NCI-H1092 (cell line): ENCODE data around the gene CYSLTR2.

ENCODE experiments used
- DNase-seq: peaks from one replicate; lab custom pipeline; 2025; lab: John Stamatoyannopoulos, UW

CYSLTR2 gene

GRCh38 chr13:48653472-48653939 lies at the start of gene CYSLTR2:
TSS of gene CYSLTR2 (plus strand) at chr13:48653929. CDS start at chr13:48706818, 52,889 bp downstream.
- no peak for DNase-seq

- DNase-seq, result no peak
Observed at GRCh38 chr13:48615049-48615448, 38.7 kb upstream of the CYSLTR2 start.

GRCh38 chr13:48618937-48619336 lies 34.8 kb upstream of the CYSLTR2 start:
- no peak for DNase-seq

- DNase-seq, result no peak
Observed at GRCh38 chr13:48621056-48621455, 32.7 kb upstream of the CYSLTR2 start.

- DNase-seq, result no peak
Observed at GRCh38 chr13:48624016-48624415, 29.7 kb upstream of the CYSLTR2 start.

- DNase-seq, result no peak
Observed at GRCh38 chr13:48624858-48625257, 28.9 kb upstream of the CYSLTR2 start.

- no peak for DNase-seq
Observed at GRCh38 chr13:48625413-48626076, 28.2 kb upstream of the CYSLTR2 start.

GRCh38 chr13:48626077-48626449 lies 27.7 kb upstream of the CYSLTR2 start:
- DNase-seq, result no peak

- no peak for DNase-seq
Observed at GRCh38 chr13:48626726-48627451, 26.8 kb upstream of the CYSLTR2 start.

GRCh38 chr13:48629277-48629676 lies 24.5 kb upstream of the CYSLTR2 start:
- no peak for DNase-seq

GRCh38 chr13:48630291-48630690 lies 23.4 kb upstream of the CYSLTR2 start:
- no peak for DNase-seq

GRCh38 chr13:48630773-48631172 lies 23.0 kb upstream of the CYSLTR2 start:
- no peak for DNase-seq

- no peak for DNase-seq
Observed at GRCh38 chr13:48631441-48631840, 22.3 kb upstream of the CYSLTR2 start.

- DNase-seq, result no peak
Observed at GRCh38 chr13:48633700-48634099, 20.0 kb upstream of the CYSLTR2 start.

- DNase-seq, result no peak
Observed at GRCh38 chr13:48634636-48635035, 19.1 kb upstream of the CYSLTR2 start.

- DNase-seq, result no peak
Observed at GRCh38 chr13:48635478-48635877, 18.3 kb upstream of the CYSLTR2 start.

- no peak for DNase-seq
Observed at GRCh38 chr13:48636550-48636949, 17.2 kb upstream of the CYSLTR2 start.

GRCh38 chr13:48637601-48638000 lies 16.1 kb upstream of the CYSLTR2 start:
- DNase-seq, result no peak

GRCh38 chr13:48640767-48641166 lies 13.0 kb upstream of the CYSLTR2 start:
- DNase-seq, result no peak

GRCh38 chr13:48641404-48641803 lies 12.3 kb upstream of the CYSLTR2 start:
- DNase-seq, result no peak

GRCh38 chr13:48642061-48642460 lies 11.7 kb upstream of the CYSLTR2 start:
- no peak for DNase-seq

- DNase-seq, result no peak
Observed at GRCh38 chr13:48643159-48643558, 10.6 kb upstream of the CYSLTR2 start.

GRCh38 chr13:48644141-48644540 lies 9.6 kb upstream of the CYSLTR2 start:
- DNase-seq, result no peak

- no peak for DNase-seq
Observed at GRCh38 chr13:48644951-48645350, 8.8 kb upstream of the CYSLTR2 start.
